Iris pigment epithelial cell (primary cell): ENCODE results near the gene AKAP11.

Source experiments
- DNase-seq: peaks from one replicate; pipeline ENCODE4 v3.0.0-alpha.2; 2011; ENCODE audit warnings: low read depth

The AKAP11 gene

GRCh38 chr13:42331009-42331408, 59.1 kb downstream of the AKAP11 start:
- DNase-seq: peak; percentile 55

DNA sequence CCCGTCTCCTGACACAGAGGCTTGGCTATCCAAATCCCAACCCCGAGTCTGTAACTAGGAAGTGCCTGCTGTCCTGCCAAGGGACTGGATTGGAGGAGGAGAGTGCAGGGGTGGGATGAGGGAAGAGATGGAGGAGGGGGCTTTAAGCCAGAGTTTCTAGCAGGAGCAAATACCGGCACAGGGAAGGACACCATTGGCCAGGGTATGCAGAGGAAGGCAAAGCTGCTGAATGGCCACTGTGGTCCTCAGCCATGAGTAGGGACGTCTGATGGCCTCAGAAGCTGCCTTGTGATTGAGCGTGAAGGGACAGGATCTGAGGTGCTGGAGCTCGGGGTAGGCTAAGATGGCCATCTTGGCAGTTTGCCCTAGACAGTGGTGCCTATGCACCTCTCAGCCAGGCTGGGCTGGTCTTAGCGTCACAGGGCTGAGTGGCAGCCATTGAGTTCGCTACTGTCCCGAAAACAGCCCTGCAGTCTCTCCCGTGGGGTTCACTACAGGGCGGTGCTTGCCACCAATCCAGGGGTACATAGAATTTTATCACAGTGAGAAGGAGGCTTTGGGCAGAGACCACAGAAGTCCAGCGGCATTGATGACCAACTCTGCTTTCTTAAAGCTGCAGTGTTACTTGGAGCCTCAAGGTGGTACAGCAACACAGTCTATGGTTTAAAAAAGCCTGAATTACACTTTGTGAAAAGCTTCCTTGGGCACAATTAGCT, 61.8 kb downstream of the AKAP11 start:
- DNase-seq: peak; percentile 64

DNA sequence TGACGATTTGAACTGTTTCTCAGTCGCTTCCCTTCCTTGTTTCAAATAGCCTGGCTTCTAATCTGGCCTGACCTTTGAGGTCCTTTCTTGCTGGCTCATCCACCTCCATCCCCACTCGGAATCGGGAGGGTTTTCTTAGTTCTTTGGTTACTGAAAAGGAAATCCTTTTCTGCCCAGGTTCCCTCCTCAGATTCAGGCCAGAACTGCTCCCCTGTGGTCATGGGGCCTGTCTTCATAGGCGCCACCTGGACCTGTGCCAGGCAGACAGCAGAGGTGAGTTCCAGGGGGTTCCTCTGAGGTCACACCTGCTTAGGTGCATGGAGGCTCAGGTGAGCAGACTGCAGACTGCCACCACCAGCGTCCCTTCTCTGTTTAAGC, 62.4 kb downstream of the AKAP11 start:
- DNase-seq: no peak

GRCh38 chr13:42337808-42338600, 66.1 kb downstream of the AKAP11 start:
- DNase-seq: peak; percentile 80

DNA sequence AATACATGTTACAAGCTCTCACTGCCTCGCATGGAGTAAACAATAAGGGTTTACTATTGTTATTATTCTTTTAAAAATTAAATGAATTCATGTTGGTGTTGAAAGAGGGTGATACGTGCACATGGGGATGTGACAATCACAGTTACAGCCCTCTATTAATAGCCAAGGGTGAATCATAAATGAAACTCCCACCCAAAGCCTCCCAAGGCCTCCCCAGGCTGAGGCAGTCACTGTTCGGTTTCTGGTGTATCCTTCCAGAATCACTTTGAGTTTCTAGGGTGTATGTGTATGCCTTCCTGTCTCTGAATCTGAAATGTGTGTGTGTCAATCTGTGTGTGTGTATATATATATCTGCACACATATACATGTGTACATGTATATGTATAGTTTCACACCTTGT, 73.4 kb downstream of the AKAP11 start:
- no peak for DNase-seq

DNA sequence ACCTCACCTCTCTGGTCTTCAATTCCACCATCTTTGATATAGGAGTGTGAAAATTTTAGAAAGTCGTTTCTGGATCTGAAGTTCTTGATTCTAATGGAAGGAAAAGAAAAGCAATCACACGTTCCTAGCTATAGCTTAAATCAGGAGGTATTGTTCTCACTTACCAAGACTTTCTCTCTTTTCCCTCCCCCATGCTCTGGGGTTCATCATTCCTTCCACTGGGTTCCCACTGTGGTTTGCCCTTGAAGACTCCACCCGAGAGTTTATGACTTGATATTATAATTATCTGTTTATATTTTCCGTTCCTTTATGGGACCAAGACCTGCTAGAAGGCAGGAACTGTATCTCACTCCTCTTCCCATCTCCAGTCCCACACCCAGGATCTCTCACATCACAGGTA, 76.6 kb downstream of the AKAP11 start:
- no peak for DNase-seq

DNA sequence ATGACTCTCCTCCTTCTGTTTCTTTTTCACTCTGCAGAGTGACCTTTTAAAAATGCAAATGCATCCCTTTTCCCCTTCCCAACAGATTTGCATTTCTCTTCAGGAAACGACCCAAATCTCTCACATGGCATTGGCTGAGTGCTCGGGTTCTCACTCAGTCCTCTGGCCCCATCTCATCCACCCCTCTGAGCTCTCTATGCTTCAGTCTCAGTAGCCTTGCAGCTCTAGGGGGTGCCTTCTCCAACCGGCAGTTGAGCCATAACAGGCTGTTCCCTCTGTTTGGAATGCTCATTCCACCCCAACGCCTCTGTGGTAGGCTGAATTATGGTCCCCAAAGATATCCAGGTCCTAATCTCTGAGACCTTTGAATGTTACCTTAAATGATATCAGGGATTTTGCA, 78.2 kb downstream of the AKAP11 start:
- DNase-seq: no peak

- peak; percentile 91 for DNase-seq
Observed at GRCh38 chr13:42354241-42355091, 82.5 kb downstream of the AKAP11 start.

GRCh38 chr13:42355092-42355485, 83.1 kb downstream of the AKAP11 start:
- no peak for DNase-seq

DNA sequence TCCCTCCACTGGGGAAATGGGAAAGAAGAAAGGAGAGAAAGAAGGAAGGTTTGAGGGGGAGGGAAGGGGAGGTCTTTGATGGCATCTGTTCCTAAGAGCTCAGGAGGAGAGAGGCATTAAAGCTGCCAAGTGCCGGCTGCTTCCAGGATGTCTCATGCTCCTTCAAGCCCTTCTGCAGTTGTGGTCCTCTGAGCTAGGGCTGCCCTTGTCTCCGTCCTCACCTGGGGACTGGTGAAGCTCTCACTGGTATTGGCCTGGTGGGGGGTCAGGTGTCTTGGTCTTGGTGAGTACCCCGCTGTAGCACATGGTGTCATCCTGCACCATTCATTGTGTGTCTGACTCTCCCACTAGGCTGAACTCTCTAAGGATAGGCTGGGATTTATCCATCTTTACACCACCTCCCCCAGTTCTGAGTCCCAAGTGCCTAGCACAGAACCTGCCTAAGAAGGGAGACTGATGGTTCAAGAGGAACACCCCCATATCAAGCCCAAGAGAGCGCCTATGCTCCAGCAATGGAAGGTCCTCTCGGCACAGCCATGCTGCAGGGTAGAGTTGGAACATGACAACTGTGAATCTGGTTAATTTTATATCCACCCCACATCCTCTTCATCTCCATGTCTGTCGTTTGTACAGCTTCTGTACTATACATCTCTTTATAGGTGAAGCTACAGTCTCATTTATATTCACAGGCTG, 83.7 kb downstream of the AKAP11 start:
- DNase-seq: no peak

GRCh38 chr13:42356184-42356575, 84.2 kb downstream of the AKAP11 start:
- DNase-seq: no peak

- no peak for DNase-seq
Observed at GRCh38 chr13:42360046-42360574, 88.2 kb downstream of the AKAP11 start.

GRCh38 chr13:42361701-42362100, 89.7 kb downstream of the AKAP11 start:
- no peak for DNase-seq

DNA sequence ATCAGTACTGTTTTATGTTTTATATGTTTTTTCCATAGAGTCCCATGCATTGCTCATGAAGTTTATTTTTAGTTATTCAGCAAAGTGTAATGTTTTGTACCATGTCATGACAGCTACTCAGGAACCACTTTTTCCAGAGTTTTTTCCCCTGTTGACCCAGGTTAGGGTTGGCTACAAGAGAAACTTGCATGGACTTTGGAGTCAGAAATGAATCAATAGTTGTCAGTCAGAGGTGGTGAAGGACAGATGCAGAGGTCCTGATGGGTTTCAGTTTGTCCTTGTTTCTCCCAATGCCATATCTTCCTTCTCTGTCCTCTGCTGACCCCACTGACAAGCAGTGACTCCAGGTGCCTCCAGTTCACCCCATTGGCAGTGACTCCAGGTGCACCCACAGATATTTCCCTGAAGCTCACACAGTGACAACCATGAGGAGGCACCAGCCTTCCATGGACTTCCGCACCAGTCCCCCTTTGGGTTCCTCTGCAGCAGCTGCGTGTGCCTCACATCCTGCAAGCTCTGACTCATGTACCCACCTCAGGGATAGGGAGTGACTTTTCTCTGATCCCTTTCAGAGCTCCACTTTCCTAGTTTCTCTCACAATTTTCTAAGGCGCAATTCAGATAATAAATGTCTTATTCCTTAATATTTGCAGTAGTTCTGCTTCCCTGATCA, 92.1 kb downstream of the AKAP11 start:
- DNase-seq: peak; percentile 70

- peak; percentile 35 for DNase-seq
Observed at GRCh38 chr13:42364613-42365000, 92.7 kb downstream of the AKAP11 start.

DNA sequence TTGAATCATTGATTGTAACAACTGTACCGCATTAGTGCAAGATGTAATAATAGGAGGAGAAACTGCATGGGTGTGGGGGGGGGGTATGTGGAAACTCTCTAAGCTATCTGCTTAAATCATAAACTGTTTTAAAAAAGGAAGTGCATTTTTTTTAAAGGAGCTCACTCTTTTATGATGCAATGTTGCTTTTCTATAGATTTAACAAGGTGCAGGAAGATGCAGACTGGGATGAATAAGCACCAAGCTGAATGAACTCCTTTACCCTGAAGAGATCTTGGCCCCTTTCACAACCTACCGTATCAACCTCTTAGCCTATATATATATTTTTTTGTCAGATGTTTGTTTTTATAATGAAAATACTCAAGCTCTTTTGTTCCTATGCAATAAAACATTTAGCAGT, 95.9 kb downstream of the AKAP11 start:
- DNase-seq: peak; percentile 56

DNA sequence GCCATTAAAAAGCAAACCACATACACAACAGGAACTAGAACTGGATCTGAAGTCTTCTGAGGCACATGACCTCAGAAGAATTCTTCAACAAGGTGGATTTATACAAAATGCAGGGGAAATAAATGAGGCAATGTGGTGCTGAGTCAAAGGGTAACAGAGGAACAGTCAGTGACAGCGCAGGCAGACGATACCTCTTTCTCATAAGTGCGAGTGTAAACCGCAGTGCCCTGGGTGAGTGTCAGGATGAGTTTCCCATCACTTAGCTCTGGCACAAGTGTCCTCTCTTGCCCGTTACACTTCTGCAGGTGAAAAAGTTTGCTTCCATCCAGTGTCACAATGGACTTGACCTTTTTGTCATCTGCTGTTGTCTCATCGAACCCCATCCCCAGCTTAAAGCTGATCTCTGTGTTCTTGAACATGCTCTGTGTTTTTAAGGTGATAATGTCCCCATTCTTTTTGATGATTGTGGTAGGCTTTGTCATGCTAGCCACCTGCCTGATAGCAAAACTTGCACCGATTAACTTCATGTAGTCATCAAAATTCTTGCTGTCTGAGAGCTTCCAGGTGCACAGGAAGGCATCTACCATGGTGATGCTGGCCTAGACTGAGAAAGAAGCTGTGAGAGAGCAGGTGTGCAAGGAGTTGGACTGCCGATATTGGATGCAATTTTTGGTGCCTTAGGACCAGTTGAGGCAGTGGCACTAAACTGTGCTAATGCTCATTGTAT, 97.3 kb downstream of the AKAP11 start:
- no peak for DNase-seq

DNA sequence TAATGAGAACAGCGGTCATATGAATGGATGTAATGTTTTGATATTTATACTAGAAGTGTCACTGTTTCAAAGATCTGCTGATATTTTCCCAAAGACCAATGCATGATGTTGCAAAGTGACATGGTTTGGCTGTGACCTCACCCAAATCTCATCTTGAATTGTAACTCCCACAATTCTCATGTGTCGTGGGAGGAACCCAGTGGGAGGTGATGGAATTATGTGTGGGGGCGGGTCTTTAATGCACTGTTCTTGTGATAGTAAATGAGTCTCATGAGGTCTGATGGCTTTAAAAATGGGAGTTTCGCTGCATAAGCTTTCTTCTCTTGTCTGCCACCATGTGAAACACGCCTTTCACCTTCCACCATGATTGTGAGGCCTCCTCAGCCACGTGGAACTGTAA, 98.3 kb downstream of the AKAP11 start:
- DNase-seq: no peak
